WTC11 (cell line): ENCODE results near the gene SPATC1L. TPM values are rescaled to one million over a fixed set of nuclear protein-coding genes. Genes with fewer than 3 reads are reported as not detected.

Source experiments
- ATAC-seq: fragments of 200-7000 bp; cut with Tn5 transposase; 2 replicates; pipeline ENCODE4 v1.10.0; 2021; ENCODE audit warnings: mild to moderate bottlenecking, moderate library complexity
- Bru-seq: library from RNA; stranded (reverse); fragments of 400-500 nt; gene quantifications from one replicate; lab custom pipeline; 2021; lab: Mats Ljungman, UMichigan
- CTCF ChIA-PET: fragments of 300-600 bp; sonication (Branson Sonifier 250); formaldehyde crosslinking; loops from one replicate; lab custom pipeline; 2021; ENCODE audit warnings: antibody characterized with exemption; lab: Charles Lee
- POLR2A ChIA-PET: fragments of 350-600 bp; sonication (Branson Sonifier 250); formaldehyde crosslinking; loops from one replicate; lab custom pipeline; 2021; ENCODE audit warnings: antibody characterized with exemption; lab: Charles Lee
- DNase-seq: peaks from one replicate; pipeline ENCODE4 v3.0.0; 2021; ENCODE audit warnings: low spot score
- H3K27ac Mint-ChIP-seq: 2 replicates; pipeline ENCODE4 v1.8.0; 2021; ENCODE audit warnings: mixed read lengths
- H3K27me3 Mint-ChIP-seq: 2 replicates; pipeline ENCODE4 v1.8.0; 2021; ENCODE audit warnings: low read depth, mild to moderate bottlenecking, moderate library complexity, mixed read lengths
- H3K36me3 Mint-ChIP-seq: 2 replicates; pipeline ENCODE4 v1.8.0; 2021; ENCODE audit warnings: mixed read lengths
- H3K4me1 Mint-ChIP-seq: 2 replicates; pipeline ENCODE4 v1.8.0; 2022; ENCODE audit warnings: mixed read lengths
- H3K4me3 Mint-ChIP-seq: 2 replicates; pipeline ENCODE4 v1.8.0; 2021; ENCODE audit warnings: mild to moderate bottlenecking, moderate library complexity, mixed read lengths
- H3K9me3 Mint-ChIP-seq: 2 replicates; pipeline ENCODE4 v1.8.0; 2021; ENCODE audit warnings: mixed read lengths
- CREM ChIP-seq: sonication (generic); formaldehyde crosslinking; IDR thresholded peaks from 2 replicates; pipeline ENCODE4 v1.8.1; 2022; ENCODE audit warnings: mild to moderate bottlenecking, missing genetic modification reagents, moderate library complexity
- CTCF ChIP-seq: fragments of 200-600 bp; IDR thresholded peaks from 2 replicates; pipeline ENCODE4 v1.8.0; 2022; ENCODE audit warnings: antibody characterized with exemption
- EMX1 ChIP-seq: fragments of 250-450 bp; sonication (Bioruptor Pico); IDR thresholded peaks from 2 replicates; pipeline ENCODE4 v1.8.0; 2021; ENCODE audit warnings: mild to moderate bottlenecking
- FOXP1 ChIP-seq: sonication (generic); formaldehyde crosslinking; IDR thresholded peaks from 2 replicates; pipeline ENCODE4 v1.8.0; 2022; ENCODE audit warnings: missing genetic modification reagents, mild to moderate bottlenecking, moderate library complexity, borderline replicate concordance
- FOXP4 ChIP-seq: sonication (generic); formaldehyde crosslinking; IDR thresholded peaks from 2 replicates; pipeline ENCODE4 v1.8.0; 2022; ENCODE audit warnings: mild to moderate bottlenecking, missing genetic modification reagents
- GTF2I ChIP-seq: fragments of 250-450 bp; sonication (Bioruptor Pico); conservative IDR thresholded peaks from 2 replicates; pipeline ENCODE4 v1.4.0; 2021; ENCODE audit warnings: mild to moderate bottlenecking
- HMGA2 ChIP-seq: fragments of 250-450 bp; sonication (Bioruptor Pico); IDR thresholded peaks from 2 replicates; pipeline ENCODE4 v1.4.0; 2021; ENCODE audit warnings: mild to moderate bottlenecking, moderate library complexity
- JUN ChIP-seq: sonication (generic); formaldehyde crosslinking; IDR thresholded peaks from 2 replicates; pipeline ENCODE4 v1.8.0; 2023; ENCODE audit warnings: mild to moderate bottlenecking, missing genetic modification reagents
- MYBL2 ChIP-seq: sonication (generic); formaldehyde crosslinking; IDR thresholded peaks from 2 replicates; pipeline ENCODE4 v1.8.1; 2023; ENCODE audit warnings: mild to moderate bottlenecking, moderate library complexity, missing genetic modification reagents
- RELA ChIP-seq: sonication (generic); formaldehyde crosslinking; IDR thresholded peaks from 2 replicates; pipeline ENCODE4 v1.8.1; 2022; ENCODE audit warnings: missing genetic modification reagents, mild to moderate bottlenecking, borderline replicate concordance
- SMAD4 ChIP-seq: sonication (generic); formaldehyde crosslinking; IDR thresholded peaks from 2 replicates; pipeline ENCODE4 v1.8.0; 2022; ENCODE audit warnings: mild to moderate bottlenecking, missing genetic modification reagents
- TEAD4 ChIP-seq: sonication (generic); formaldehyde crosslinking; IDR thresholded peaks from 2 replicates; pipeline ENCODE4 v1.8.0; 2022; ENCODE audit warnings: mild to moderate bottlenecking, missing genetic modification reagents
- USF2 ChIP-seq: sonication (generic); formaldehyde crosslinking; IDR thresholded peaks from 2 replicates; pipeline ENCODE4 v1.8.1; 2023; ENCODE audit warnings: mild to moderate bottlenecking, missing genetic modification reagents, moderate library complexity
- ZNF121 ChIP-seq: sonication (generic); formaldehyde crosslinking; IDR thresholded peaks from 2 replicates; pipeline ENCODE4 v1.8.0; 2023; ENCODE audit warnings: missing genetic modification reagents
- ZNF425 ChIP-seq: fragments of 250-450 bp; sonication (Bioruptor Pico); conservative IDR thresholded peaks from 2 replicates; pipeline ENCODE4 v1.9.0; 2021; ENCODE audit warnings: mild to moderate bottlenecking
- long read RNA-seq, 3 experiments: library from RNA in 1 of 3; library from capped mRNA in 1 of 3; library from polyadenylated mRNA in 1 of 3; unstranded in 2 of 3; stranded (forward) in 1 of 3; transcript quantifications; one replicate each; pipeline ENCODE4 v2.0.0, GENCODE V29; 2021
- total RNA-seq: library from RNA; stranded (reverse); gene quantifications from 3 replicates; pipeline ENCODE4 v1.2.3, GENCODE V29; 2021
- TF ChIP-seq, protein P1 (sequence below): sonication (generic); formaldehyde crosslinking; conservative IDR thresholded peaks from 2 replicates; pipeline ENCODE4 v1.8.1; 2022; ENCODE audit warnings: mild to moderate bottlenecking, missing genetic modification reagents
- TF ChIP-seq, protein P2 (sequence below): sonication (generic); formaldehyde crosslinking; IDR thresholded peaks from 2 replicates; pipeline ENCODE4 v1.8.1; 2023; ENCODE audit warnings: mild to moderate bottlenecking, missing genetic modification reagents
- TF ChIP-seq, protein P3 (sequence below): fragments of 250-450 bp; sonication (Bioruptor Pico); IDR thresholded peaks from 2 replicates; pipeline ENCODE4 v2.1.2; 2022; ENCODE audit warnings: mild to moderate bottlenecking, moderate library complexity

Gene SPATC1L
- total RNA-seq (56.5 to 61.7 TPM (median 57.6 TPM) in 3 replicates), Bru-seq, nascent RNA (percentile 62 among the genes with signal in this experiment)
- long read RNA-seq, experiment 1, transcript SPATC1L-202 (4 exons, 1,182 nt): major isoform, 142 of 157 reads
- long read RNA-seq, experiment 1, partial matches to known transcripts: 10 of 157 reads
- long read RNA-seq, experiment 1, other reads (novel, unspliced or antisense): 5 of 157 reads
- long read RNA-seq, experiment 2, transcript SPATC1L-202 (4 exons, 1,182 nt): major isoform, 76 of 91 reads
- long read RNA-seq, experiment 2, partial matches to known transcripts: 13 of 91 reads
- long read RNA-seq, experiment 2, other reads (novel, unspliced or antisense): 2 of 91 reads
- long read RNA-seq, experiment 3: 0 reads

GRCh38 chr21:46183910-46184624 lies at the start of gene SPATC1L:
TSS of gene SPATC1L (minus strand) at chr21:46184459. CDS start at chr21:46182816, 1,643 bp downstream.
- peak within 1 kb of the TSS; percentile 98 for H3K27ac Mint-ChIP-seq

DNA sequence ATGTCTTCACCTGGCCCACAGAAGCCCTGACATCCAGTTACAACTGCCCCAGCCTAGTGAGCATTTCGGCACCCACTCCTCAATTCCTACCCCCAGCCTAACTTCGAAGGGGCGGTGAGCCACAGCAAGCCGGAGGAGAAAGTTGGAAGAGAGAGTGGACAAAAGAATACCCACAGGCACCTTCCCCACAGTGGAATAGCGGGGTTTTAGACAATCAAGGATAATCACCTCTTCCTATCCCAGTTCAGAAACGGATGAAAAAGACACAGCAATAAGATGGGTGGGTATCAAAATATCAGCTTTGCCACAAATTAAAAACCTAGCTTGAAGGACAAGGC lies 45.6 kb upstream of the SPATC1L start:
- H3K4me1 Mint-ChIP-seq: peaks cover 27% of the 10 kb centered on the region
- POLR2A ChIA-PET: no interaction called here
- no peak for TF ChIP-seq ZNF425 (CRISPR knock-in tag)
- no peak for TF ChIP-seq MYBL2 (CRISPR knock-in tag)
- no peak for TF ChIP-seq SMAD4 (CRISPR knock-in tag)
- no peak for TF ChIP-seq GTF2I
- TF ChIP-seq ZNF121 (CRISPR knock-in tag): no peak
- TF ChIP-seq CTCF: no peak
- TF ChIP-seq RELA: no peak
- TF ChIP-seq, protein P1, sequence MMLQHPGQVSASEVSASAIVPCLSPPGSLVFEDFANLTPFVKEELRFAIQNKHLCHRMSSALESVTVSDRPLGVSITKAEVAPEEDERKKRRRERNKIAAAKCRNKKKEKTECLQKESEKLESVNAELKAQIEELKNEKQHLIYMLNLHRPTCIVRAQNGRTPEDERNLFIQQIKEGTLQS: no peak
- no peak for TF ChIP-seq JUN (CRISPR knock-in tag)
- no peak for TF ChIP-seq HMGA2 (CRISPR knock-in tag)

More at GRCh38 chr21:46183910-46184624, at the start of gene SPATC1L:
- CTCF ChIA-PET: interaction anchor here (0.6 to 0.8 kb wide), 2 partner anchors 42 to 363 kb away, joined by 4 to 6 read pairs; no protein-coding TSS in a partner anchor
- H3K4me3 Mint-ChIP-seq: peak within 1 kb of the TSS; percentile 94
- ATAC-seq (peak; percentile 73), DNase-seq (peak; percentile 69)
- H3K36me3 Mint-ChIP-seq: peaks cover 7% of the 10 kb centered on the region; the same call in 1 of the 2 replicates
- H3K27me3 Mint-ChIP-seq: no peaks in the 10 kb centered on the region
- peaks cover 34% of the 10 kb centered on the region for H3K4me1 Mint-ChIP-seq
- no peaks in the 10 kb centered on the region for H3K9me3 Mint-ChIP-seq
- POLR2A ChIA-PET: no interaction called here
- TF ChIP-seq, protein P2, sequence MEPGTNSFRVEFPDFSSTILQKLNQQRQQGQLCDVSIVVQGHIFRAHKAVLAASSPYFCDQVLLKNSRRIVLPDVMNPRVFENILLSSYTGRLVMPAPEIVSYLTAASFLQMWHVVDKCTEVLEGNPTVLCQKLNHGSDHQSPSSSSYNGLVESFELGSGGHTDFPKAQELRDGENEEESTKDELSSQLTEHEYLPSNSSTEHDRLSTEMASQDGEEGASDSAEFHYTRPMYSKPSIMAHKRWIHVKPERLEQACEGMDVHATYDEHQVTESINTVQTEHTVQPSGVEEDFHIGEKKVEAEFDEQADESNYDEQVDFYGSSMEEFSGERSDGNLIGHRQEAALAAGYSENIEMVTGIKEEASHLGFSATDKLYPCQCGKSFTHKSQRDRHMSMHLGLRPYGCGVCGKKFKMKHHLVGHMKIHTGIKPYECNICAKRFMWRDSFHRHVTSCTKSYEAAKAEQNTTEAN (CRISPR knock-in tag): no peak
- TF ChIP-seq, protein P3, sequence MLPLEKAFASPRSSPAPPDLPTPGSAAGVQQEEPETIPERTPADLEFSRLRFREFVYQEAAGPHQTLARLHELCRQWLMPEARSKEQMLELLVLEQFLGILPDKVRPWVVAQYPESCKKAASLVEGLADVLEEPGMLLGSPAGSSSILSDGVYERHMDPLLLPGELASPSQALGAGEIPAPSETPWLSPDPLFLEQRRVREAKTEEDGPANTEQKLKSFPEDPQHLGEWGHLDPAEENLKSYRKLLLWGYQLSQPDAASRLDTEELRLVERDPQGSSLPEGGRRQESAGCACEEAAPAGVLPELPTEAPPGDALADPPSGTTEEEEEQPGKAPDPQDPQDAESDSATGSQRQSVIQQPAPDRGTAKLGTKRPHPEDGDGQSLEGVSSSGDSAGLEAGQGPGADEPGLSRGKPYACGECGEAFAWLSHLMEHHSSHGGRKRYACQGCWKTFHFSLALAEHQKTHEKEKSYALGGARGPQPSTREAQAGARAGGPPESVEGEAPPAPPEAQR (CRISPR knock-in tag): no peak
- TF ChIP-seq TEAD4 (no peak), CREM (CRISPR knock-in tag) (no peak), FOXP1 (CRISPR knock-in tag) (peak; percentile 36; the same call in 1 of the 2 replicates), SMAD4 (CRISPR knock-in tag) (no peak), EMX1 (no peak), FOXP4 (CRISPR knock-in tag) (no peak), USF2 (CRISPR knock-in tag) (no peak)
- TF ChIP-seq, all 79 proteins: peak for 1

More for the DNA sequence above, 45.6 kb upstream of the SPATC1L start:
- peak overlapping the region; percentile 89 for H3K4me3 Mint-ChIP-seq
- H3K27me3 Mint-ChIP-seq: peaks cover 22% of the 10 kb centered on the region
- ATAC-seq (no peak), DNase-seq (no peak)
- H3K36me3 Mint-ChIP-seq: peaks cover 84% of the 10 kb centered on the region
- CTCF ChIA-PET: interaction anchor here (0.6 to 2.4 kb wide), 3 partner anchors 10 to 150 kb away, joined by 3 to 11 read pairs (median 4); no protein-coding TSS in a partner anchor
- H3K9me3 Mint-ChIP-seq: peaks cover 61% of the 10 kb centered on the region
- H3K27ac Mint-ChIP-seq: no peak overlapping the region
